GM19397 (cell line): ENCODE measurements around the gene PABPC1L.

Experiments used
- ATAC-seq: cut with Tn5 transposase; IDR thresholded peaks from one replicate; pipeline ENCODE4 v1.9.1; 2021; ENCODE audit warnings: mild to moderate bottlenecking, moderate library complexity; ENCODE audit not compliant: unreplicated experiment

Gene PABPC1L

GRCh38 chr20:44900231-44900854 is 9.5 kb upstream of the PABPC1L start:
- no peak for ATAC-seq

DNA sequence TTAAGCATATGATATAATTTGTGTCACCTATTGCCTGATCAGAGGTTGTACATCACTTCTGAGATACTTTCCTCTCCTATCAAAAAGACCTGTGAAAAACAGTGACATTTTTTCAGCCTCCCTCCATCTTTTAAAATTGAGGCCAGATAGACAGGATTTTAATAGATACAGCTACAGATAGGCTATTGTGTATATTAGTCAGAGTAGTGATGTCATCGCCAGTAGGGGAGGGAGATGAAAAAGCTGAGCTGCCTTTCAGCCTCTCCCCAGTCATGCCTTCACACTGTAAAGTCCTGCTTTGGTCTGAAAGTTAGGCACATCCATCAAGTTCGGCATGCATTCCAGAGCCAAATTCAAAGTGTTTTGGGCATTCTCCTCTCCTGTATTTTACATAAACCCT is 7.9 kb upstream of the PABPC1L start:
- no peak for ATAC-seq

DNA sequence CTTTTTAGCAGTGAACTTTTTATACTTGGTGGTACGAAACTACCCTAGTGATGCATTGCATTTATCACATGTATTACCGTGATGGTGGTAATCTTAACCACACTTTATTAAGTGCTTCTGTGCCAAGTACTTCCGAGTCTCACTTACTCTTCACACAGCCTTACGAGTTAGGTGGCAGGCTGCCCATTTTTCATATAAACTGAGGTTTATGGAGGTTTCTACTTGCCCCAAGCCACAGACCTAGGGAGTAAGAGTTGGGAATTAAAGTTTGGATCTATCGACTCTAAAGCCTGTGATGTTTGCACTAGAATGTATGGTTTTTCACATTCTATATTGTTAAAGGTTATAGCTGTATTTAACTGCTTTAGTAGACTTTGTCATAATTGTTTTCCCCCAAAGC is 5.5 kb upstream of the PABPC1L start:
- ATAC-seq, result no peak

GRCh38 chr20:44908987-44909871 is 631 bp upstream of the PABPC1L start:
- no peak for ATAC-seq

DNA sequence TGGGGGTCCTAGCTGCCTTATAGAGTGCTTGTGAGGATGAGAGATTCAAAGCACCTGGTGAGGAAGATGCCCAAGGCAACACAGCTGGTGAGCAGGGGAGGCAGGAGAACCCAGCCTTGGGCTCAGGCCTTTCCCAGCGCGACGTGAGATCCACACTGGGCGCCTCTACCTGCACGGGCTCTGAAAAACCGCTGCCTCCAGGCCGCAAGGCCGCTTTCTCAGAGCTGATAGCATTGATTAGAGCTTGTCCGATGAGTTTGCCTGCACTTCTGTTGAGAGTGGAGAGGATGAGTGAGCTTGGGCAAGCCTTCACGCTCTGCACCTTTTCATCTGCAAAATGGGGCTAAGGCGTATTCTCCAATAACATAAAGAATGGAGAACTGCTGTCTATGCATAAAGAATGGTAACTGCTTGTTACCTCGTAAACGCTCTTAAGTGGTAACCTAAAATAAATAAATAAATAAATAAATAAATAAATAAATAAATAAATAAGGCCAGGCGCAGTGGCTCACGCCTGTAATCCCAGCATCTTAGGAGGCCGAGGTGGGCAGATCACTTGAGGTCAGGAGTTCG is 916 bp downstream of the PABPC1L start:
- ATAC-seq, result no peak

GRCh38 chr20:44911264-44911921 is 1.5 kb downstream of the PABPC1L start:
- ATAC-seq, result no peak

GRCh38 chr20:44912189-44912588 is 2.3 kb downstream of the PABPC1L start:
- no peak for ATAC-seq

GRCh38 chr20:44914924-44915323 is 5.1 kb downstream of the PABPC1L start:
- ATAC-seq, result no peak

DNA sequence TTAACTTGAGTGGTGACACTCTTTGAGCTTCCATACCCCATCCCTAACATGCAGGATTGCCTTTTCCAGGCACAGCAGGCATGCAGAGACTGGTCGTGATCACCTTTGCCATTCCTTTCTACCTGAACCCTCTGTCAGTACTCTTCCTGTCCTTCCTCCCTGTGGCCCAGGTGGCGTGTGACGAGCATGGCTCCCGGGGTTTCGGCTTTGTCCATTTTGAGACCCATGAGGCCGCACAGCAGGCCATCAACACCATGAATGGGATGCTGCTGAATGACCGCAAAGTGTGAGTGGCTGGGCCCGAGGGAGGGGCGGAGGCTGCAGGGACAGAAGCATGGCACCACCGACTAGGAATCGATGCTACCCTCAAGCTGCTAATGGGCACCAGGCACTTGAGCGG is 6.7 kb downstream of the PABPC1L start:
- no peak for ATAC-seq

DNA sequence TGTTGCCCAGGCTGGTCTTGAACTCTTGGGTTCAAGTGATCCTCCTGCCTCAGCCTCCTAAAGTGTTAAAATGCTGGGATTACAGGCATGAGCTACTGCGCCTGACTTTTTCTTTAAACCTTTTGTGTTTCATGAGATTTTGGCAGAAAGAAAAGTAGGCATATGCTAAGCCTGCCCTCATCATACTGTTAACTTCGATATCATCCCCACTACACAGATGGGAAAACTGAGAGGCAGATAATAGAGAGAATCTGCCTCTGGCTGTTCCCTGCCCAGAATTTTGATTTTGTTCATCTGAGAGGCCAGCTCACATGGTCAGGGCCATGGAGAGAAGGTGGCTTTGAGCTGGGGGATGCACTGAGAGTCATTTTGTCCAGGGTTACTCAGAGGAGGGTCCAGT is 7.5 kb downstream of the PABPC1L start:
- no peak for ATAC-seq

DNA sequence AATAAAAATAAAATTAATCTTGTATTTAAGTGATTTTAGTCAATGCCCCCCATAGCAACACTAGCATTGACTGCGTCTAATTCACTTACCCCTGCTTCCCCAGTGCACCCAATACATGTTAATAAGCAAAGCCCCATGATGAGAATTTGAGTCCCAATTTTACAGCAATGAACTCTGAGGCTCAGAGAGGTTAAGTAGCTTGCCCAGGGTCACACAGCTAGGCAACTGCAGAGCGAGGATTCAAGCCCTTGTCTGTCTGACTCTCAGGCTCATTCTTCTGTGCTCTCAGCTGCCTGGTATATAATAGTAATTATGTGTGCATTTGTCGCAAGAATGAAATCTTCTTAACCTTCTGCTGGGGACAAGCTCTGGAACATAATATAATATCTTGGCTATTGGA is 8.5 kb downstream of the PABPC1L start:
- ATAC-seq, result no peak

GRCh38 chr20:44918761-44919160 is 8.9 kb downstream of the PABPC1L start:
- ATAC-seq, result no peak

DNA sequence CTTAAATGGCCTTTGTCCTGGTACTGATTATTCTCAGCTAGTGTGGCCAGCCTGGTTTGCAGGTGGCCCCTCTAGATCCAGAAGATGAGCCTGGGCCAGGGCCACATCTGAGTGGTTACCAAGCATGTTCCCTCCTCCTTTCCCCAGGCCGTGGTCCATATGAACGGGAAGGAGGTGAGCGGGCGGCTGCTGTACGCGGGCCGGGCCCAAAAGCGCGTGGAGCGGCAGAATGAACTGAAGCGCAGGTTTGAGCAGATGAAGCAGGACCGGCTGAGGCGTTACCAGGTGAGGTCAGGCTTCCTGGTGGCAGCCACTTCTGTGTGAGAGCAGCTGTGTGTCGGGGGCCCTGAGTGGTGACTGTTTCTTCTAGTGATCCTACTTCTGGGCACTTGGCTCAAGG is 11.6 kb downstream of the PABPC1L start:
- ATAC-seq, result no peak

DNA sequence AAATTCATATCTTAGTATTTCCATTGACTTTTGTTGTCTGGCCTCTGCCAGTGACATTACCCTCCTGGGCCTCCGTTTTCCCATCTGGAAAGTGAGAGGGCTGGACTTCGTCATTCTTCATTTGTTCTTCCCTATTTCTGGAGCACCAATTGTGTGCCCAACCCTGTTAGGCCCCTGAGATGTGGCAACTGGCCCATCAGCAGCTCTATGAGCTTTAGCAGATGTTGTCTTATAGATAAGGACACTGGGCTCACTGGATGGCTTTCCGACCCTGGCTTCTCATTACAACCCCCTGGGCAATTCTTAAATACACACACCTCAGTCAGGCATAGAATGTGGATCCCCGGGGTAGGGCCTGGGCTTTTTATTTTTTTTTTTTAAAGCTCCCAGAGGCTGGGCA is 14.7 kb downstream of the PABPC1L start:
- ATAC-seq, result no peak

DNA sequence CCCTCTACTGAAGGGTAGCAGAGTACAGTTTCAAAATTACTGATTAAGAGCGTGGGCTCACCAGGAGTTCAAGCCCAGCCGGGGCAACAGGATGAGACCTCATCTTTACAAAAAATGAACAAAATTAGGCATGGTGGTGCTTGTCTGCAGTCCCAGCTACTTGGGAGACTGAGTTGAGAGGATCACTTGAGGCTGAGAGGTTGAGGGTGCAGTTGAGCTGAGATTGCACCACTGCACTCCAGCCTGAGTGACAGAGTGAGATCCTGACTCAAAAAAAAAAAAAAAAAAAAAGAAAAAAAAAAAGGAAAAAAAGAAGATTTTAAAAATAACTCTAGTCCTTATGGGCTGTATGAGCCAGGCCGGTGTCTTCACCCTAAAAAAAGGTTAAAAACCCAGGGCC is 18.7 kb downstream of the PABPC1L start:
- no peak for ATAC-seq

DNA sequence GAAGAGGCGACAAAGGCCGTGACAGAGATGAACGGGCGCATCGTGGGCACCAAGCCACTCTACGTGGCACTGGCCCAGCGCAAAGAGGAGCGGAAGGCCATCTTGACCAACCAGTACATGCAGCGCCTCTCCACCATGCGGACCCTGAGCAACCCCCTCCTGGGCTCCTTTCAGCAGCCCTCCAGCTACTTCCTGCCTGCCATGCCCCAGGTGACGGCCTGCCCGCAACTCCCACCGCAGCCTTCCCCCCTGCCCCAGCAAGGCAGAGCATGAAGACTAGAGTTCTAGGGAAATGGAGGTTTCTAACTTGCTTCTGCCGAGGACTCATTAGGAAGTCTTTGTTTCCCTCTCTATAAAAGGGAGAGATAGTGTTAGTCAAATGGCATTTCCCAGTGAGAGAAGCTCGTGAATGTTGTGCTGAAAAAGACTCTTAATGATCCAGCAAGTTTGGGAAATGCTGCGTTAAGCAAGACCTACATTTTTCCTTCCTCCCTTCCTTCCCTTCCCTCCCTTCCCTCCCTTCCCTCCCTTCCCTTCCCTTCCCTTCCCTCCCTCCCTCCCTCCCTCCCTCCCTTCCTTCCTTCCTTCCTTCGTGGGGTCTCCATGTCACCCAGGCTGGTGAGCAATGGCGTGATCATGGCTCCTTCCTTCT is 20.8 kb downstream of the PABPC1L start:
- ATAC-seq, result no peak

DNA sequence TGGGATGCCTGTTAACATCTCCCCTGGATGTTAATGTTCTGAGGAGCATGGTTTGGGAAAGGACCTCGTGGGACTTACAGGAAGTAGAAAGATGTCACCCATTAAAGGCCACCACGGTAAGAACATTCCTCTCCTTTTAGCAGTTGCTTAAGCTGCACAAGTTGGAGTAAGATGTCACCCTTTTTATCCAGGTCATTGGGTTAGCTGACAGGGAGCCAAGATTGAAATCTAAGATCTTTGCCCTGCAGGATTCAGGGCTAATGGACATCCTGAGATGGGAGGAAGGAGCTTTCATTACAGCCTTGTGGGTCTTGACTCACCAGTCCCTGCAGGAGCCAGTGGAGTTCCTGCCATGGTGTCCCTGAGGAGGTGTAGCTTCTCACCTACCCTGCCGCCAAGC is 22.1 kb downstream of the PABPC1L start:
- no peak for ATAC-seq

GRCh38 chr20:44932916-44933315 is 23.1 kb downstream of the PABPC1L start:
- no peak for ATAC-seq

- no peak for ATAC-seq
Measured at GRCh38 chr20:44936510-44936909, 26.6 kb downstream of the PABPC1L start.

GRCh38 chr20:44938637-44939036 is 28.8 kb downstream of the PABPC1L start:
- ATAC-seq, result no peak

DNA sequence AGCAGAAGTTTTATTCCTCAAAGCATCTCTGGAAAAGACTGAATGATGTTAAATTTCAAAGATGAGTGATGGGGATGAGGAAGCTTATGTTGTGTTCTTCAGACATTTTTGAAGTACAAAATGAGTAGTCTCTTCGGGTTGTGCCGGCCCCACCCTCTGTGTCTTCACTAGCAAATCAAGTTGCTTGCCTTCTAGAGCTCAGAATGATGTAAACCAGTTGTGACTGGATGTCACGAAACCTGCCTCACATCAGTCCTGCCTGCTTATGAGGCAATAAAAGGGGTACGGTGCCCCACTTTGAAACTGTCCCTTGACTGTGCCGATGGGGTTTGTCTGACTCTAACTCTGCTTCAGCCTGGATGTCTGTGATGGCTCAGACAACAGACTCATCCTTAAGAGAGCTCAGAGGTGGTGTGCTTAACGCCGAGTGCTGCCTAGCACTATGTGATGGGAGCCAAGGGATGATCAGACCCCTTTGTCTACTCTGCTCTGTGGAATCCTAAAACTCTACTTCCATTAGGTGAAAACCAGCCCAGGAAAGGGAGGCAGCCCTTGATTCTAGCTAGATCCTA is 31.3 kb downstream of the PABPC1L start:
- ATAC-seq, result no peak
